Medulla oblongata (tissue), 1 donor: Measurements from ENCODE around the gene NBAS.
"Not testable (repeated sequence)": the region's sequence is repeated elsewhere in the genome, so short reads cannot be mapped to it uniquely, and the experiment has no call there.

Experiments
- DNase-seq: peaks from one replicate; pipeline ENCODE4 v3.0.0-alpha.2; 2015; ENCODE audit errors: extremely low spot score

The NBAS gene

GRCh38 chr2:15412309-15412708, 148.8 kb downstream of the NBAS start:
- DNase-seq = no peak

- DNase-seq = no peak
These were observed 150.2 kb downstream of the NBAS start for GRCh38 chr2:15410884-15411283.

GRCh38 chr2:15408759-15409158, 152.4 kb downstream of the NBAS start:
- DNase-seq = no peak

- DNase-seq = no peak
These were observed 153.5 kb downstream of the NBAS start for GRCh38 chr2:15407666-15408065.

- not testable (repeated sequence) for DNase-seq
These were observed 156.6 kb downstream of the NBAS start for GRCh38 chr2:15404511-15404910.

GRCh38 chr2:15400240-15400826, 160.8 kb downstream of the NBAS start:
- no peak for DNase-seq

- DNase-seq = no peak
These were observed 161.9 kb downstream of the NBAS start for GRCh38 chr2:15399241-15399640.

- DNase-seq = no peak
These were observed 169.4 kb downstream of the NBAS start for GRCh38 chr2:15391751-15392150.

- no peak for DNase-seq
These were observed 171.2 kb downstream of the NBAS start for GRCh38 chr2:15389895-15390294.

- DNase-seq = no peak
These were observed 171.8 kb downstream of the NBAS start for GRCh38 chr2:15389326-15389700.

GRCh38 chr2:15388406-15389325, 172.5 kb downstream of the NBAS start:
- DNase-seq = no peak

GRCh38 chr2:15385184-15385583, 175.9 kb downstream of the NBAS start:
- no peak for DNase-seq

GRCh38 chr2:15383695-15384350, 177.3 kb downstream of the NBAS start:
- DNase-seq = no peak

- no peak for DNase-seq
These were observed 182.8 kb downstream of the NBAS start for GRCh38 chr2:15378148-15378908.

- no peak for DNase-seq
These were observed 183.9 kb downstream of the NBAS start for GRCh38 chr2:15377202-15377601.

GRCh38 chr2:15372019-15372418, 189.1 kb downstream of the NBAS start:
- DNase-seq = no peak

- no peak for DNase-seq
These were observed 192.0 kb downstream of the NBAS start for GRCh38 chr2:15369129-15369528.

- DNase-seq = no peak
These were observed 193.4 kb downstream of the NBAS start for GRCh38 chr2:15367715-15368114.

GRCh38 chr2:15367205-15367604, 193.9 kb downstream of the NBAS start:
- DNase-seq = no peak

- DNase-seq = no peak
These were observed 195.7 kb downstream of the NBAS start for GRCh38 chr2:15365411-15365810.

GRCh38 chr2:15364561-15364960, 196.6 kb downstream of the NBAS start:
- no peak for DNase-seq

GRCh38 chr2:15363734-15364133, 197.4 kb downstream of the NBAS start:
- no peak for DNase-seq
